Erythroblast (primary cell): ENCODE measurements around the gene CPXM1.

ENCODE experiments used
- GATA1 ChIP-seq: IDR thresholded peaks from 2 replicates; pipeline ENCODE4 v1.6.1; 2011; ENCODE audit warnings: low read depth, mild to moderate bottlenecking, control low read depth, low read length, moderate library complexity
- POLR2A ChIP-seq: IDR thresholded peaks from 2 replicates; pipeline ENCODE4 v1.6.1; 2011; ENCODE audit warnings: mild to moderate bottlenecking, low read length

GRCh38 chr20:2745060-2745910, 55.1 kb downstream of the CPXM1 start:
- TF ChIP-seq POLR2A (no peak), GATA1 (no peak)
